HG03280 (cell line): ENCODE results near the gene TYW1B.
"Not testable (repeated sequence)": the region's sequence is repeated elsewhere in the genome, so short reads cannot be mapped to it uniquely, and the experiment has no call there.

Experiments
- ATAC-seq: cut with Tn5 transposase; IDR thresholded peaks from one replicate; pipeline ENCODE4 v1.9.1; 2021; ENCODE audit warnings: mild to moderate bottlenecking, moderate library complexity; ENCODE audit not compliant: unreplicated experiment

The TYW1B gene

DNA sequence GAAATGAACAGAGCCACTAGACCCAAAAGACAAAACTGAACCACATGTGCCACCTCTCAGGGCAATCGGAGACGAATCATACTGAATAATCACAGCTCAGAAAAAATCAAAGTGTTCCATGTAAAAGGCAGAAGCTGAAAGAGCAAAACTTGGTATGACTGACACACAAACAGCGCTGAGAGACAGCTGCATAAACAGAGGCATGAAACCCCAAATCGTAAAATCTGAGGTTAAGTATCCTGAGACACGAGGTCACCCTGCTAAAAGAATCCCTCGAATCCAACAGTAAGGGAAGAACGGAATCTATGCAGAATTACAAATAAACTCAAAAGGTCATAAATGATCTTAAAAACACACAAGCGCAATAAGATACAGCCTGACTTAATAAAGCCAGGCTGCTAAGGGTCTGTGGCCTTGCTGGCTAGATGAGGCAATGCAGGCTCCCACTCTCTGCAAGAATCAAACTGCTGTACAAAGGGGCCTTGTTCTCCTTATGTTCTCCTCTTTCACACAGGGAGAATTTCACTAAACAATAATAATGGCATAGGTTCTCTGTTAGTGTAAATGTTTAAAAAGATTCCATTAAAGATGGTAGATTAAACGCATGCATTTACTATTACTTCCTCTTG is 247.7 kb downstream of the TYW1B start:
- not testable (repeated sequence) for ATAC-seq

DNA sequence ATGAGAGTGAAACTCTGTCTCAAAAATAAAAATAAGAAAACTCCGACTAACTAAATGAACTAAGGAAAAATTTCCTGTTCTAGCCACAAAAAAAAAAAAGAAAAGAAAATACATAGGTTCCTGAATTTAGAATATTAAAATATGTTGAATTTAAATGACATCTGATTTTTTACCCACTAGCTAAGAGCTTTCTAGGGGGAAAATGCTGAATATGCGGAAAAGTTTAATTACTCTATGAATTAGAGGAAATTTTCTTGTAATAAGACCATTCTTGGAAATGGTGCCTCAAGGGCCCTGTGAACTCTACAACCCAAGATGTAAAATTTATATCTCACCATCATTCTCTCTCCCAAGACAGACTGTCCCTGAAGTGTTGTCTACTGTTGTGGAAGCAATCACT is 250.9 kb downstream of the TYW1B start:
- no peak for ATAC-seq

DNA sequence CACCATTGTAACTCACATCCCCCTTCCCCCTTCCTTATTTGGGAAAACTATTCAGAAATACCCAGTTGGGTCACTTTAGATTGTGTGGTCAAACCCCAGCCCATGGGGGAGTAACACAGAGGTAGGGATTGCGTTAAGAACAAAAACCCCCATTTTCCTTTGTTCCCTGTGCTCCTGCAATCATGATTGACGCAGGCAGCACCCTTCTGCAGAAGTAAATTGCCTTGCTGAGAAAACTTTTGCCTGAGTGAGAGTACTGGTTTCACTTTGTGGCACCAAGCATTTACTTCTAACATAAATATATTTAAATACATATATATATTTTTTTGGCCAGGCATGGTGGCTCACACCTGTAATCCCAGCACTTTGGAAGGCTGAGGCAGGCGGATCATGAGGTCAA is 266.0 kb downstream of the TYW1B start:
- not testable (repeated sequence) for ATAC-seq

DNA sequence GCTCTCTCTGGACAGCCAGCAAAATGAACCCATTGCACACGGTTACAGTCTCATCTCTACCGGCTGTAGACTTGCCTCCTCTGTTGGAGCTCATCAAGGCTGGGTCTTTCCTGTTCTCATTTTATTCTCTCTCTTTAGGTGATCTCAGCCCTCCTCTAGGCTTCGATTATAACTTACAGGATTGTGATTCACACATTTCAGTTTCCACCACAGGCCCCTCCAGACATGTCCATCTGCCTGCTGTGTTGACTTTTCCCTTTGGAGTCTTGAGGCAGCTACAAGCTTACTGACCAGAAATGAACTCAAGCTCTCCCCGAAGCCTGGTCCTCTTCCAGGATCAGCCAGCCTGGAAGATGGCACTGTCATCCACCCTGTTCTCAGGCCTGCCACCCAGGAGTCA is 268.5 kb downstream of the TYW1B start:
- ATAC-seq = not testable (repeated sequence)

DNA sequence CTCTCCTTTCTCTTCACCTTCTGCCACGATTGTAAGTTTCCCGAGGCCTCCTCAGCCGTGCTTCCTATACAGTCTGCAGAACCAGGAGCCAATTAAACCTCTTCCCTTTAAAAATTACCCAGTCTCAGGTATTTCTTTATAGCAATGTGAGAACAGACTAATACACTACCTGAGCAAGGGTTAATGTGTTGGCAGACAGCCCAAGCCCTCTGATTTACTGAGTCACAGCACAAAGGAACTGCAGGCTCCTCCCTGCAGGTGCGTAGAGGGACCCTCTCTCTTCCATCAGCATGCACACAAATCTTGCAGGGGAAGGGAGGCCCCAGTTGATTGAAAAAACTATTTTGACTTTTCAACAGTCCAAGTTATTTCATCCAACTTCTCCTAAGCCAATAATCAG is 271.3 kb downstream of the TYW1B start:
- not testable (repeated sequence) for ATAC-seq

DNA sequence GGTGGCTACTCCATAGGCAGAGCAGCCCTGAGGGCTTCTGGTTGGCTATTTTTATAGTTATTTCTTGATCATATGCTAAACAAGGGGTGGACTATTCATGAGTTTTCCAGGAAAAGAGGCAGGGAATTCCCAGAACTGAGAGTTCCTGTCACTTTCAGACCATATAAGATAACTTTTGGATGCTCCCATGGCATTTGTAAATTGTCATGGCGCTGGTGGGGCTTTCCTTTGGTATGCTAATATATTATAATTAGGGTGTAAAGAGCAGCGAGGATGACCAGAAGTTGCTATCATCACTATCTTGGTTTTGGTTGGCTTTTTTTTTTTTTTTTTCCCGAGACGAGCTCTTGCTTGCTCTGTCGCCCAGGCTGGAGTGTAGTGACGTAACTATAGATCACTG is 272.8 kb downstream of the TYW1B start:
- not testable (repeated sequence) for ATAC-seq

DNA sequence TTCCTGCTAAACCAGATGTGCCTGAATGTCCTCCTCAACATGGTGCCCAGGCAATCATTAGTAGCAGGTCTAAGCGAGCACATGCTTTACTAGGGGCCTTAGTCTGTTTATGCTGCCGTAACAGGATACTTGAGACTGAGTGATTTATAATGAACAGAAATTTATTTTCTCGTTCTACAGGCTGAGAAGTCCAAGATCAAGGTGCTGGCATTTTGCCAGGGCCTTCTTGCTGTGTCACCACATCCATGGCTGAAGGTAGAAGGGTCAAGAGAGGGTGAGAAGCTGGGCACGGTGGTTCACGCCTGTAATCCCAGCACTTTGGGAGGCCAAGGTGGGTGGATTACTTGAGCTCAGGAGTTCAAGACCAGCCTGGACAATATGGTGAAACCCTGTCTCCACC is 273.6 kb downstream of the TYW1B start:
- ATAC-seq = not testable (repeated sequence)

DNA sequence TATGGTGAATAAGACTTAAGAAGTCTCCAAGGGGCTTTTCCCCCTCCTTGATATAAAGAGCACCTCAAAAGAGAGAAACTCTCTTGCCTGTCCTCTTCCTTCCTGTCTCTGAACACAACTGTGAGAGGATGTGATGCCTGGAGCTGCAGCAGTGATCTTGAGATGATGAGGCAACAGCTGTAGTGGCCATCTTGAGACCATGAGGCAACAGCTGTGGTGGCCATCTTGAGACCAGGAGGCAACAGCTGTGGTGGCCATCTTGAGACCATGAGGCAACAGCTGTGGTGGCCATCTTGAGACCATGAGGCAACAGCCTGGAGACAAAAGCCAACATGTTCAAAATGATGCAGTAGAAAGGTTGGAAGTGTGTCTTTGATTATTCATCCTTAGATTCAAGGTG is 277.5 kb downstream of the TYW1B start:
- not testable (repeated sequence) for ATAC-seq

DNA sequence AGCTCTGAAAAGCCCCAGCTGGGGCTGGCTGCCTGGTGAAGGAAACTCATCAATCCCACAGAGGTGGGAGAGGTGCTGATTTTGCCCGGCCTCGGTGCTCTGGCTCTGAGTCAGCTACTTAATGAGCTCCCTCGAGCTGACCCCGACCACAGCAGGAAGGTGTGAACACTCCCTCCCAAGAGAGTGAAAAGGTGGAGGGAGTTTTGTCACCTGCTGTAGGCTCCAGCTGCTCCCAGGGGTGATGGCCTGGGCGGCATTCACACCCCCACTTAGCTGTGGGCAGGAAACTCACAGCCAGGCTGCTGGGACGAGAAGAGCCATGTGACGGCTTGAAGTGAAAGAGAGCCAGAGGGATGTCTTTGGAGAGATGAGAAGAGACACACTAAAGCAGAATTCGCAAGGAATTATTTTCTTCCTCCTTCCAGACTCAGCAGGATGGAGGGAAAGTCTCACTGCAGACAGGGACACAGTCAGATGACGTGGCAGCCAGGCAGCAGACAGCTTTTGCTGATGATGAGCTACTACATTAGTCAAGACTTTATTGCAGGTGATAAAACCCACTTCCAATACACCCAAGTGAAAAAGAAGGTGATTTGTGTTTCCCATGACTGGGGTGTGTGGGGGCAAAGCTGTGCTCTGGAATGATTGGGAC is 281.3 kb downstream of the TYW1B start:
- ATAC-seq = not testable (repeated sequence)

DNA sequence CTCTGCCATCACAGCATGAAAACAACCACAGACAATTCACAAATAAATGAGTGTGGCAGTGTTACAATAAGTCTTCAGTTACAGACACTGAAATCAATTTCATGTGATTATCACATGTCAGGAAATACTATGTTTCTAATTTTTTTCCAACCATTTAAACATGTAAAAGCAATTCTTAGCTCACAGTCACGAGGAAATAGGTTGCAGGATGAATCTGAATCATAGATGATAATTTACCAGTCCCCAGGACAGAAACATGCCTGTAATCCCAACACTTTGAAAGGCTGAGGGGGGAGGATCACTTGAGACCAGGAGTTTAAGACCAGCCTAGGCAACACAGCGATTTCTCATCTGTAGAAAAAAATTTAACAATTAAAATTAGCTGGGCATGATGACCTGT is 283.5 kb downstream of the TYW1B start:
- not testable (repeated sequence) for ATAC-seq

DNA sequence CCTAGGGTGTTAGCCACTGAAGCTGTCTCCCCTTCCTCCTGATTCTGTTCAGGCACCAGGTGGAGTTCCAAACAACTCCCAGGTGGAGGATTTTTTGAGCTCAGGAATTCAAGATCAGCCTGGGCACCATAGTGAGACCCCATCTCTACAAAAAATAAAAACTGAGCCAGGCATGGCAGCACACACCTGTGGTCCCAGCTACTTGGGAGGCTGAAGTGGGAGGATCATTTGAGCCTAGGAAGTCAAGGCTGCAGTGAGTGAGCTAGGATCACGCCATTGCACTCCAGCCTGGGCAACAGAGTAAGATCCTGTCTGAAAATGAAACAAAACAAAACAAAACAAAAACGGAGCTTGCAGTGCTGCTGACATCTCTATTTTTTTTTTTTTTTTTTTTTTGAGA is 287.1 kb downstream of the TYW1B start:
- ATAC-seq = no peak

DNA sequence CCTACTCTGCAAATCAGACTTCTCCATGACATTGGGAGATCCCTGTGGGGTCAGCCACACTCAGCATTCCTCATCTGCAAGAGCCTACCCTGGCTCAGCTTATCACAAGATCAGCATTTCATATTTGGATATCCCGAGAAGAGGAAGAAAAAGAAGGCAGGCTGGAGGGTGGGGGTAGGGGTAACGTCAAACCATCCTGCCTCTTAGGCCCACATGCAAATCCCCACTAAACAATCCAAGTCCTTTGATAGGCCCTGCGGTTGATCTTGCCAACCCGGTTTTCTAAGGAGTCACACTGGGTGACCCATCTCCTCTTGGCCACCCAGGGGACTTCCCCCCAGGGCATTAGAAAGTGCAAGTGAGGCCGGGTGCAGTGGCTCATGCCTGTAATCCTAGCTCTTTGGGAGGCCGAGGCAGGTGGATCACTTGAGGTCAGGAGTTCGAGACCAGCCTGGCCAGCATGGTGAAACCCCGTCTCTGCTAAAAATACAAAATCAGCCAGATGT is 287.8 kb downstream of the TYW1B start:
- ATAC-seq = no peak

DNA sequence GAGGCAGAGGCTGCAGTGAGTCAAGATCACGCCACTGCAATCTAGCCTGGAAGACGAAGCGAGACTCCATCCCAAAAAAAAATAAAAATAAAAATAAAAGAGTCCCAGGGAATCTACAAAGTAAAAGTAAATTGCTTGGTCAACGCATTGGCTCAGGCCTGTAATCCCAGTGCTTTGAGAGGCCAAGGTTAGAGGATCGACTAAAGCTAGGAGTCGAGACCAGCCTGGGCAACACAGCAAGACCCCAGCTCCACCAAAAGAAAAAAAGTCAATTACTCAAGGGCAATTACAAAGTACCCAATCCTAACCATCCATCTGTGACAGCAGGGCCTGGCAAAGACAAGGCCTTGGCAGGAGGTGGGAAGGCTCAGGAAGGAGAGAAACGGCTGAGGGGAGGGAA is 288.3 kb downstream of the TYW1B start:
- no peak for ATAC-seq

DNA sequence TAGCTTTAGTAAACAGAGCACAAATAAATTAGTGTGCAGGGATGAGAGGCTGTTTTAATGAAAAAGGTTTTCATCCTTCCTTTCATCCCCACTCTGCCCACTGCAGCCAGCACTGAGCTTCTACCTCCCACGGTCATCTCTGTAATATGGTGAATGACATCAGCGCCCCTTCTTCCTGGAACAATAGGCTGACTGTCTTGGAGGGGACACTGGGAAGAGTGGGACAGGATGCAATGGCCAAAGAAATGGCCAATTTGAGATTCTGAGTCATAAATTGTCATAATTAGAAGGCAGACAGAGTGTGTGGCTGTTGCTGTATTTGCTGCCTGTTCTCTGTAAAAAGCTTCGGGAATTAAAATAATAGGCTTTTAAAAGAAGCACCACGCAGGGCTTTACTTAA is 289.1 kb downstream of the TYW1B start:
- ATAC-seq = no peak

DNA sequence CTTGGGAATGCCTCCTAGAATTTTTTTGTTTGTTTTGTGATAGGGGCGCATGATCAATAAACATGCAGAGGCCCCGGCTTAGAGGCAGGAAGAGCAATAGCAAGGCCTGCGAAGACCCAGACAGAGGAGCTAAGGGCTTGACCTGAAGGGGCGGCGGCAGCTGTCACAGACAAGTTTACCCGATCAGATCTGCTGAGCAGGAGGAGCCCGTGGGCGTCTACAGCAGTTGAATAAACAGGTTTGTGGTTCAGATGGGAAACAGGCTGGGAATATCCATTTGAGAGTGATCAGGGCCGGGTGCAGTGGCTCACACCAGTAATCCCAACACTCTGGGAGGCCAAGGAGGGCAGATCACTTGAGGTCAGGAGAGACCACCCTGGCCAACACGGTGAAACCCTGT is 289.9 kb downstream of the TYW1B start:
- no peak for ATAC-seq

DNA sequence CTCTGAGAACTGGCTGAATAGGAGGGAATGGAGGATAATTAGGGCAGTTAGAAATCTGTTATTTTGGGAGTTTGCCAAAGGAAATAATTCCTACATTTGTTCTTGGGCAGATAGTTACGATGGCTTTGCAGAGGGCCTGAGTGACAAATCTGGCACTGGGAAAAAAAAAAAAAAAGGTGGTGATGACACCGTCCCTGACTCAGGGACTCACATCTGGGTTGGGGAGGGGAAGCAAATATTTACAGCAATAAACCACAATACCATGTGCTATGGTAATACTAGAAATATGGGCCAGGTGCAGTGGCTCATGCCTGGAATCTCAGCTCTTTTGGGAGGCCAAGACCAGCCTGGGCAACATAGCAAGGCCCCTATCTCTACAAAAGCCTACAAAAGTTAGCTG is 292.0 kb downstream of the TYW1B start:
- not testable (repeated sequence) for ATAC-seq

DNA sequence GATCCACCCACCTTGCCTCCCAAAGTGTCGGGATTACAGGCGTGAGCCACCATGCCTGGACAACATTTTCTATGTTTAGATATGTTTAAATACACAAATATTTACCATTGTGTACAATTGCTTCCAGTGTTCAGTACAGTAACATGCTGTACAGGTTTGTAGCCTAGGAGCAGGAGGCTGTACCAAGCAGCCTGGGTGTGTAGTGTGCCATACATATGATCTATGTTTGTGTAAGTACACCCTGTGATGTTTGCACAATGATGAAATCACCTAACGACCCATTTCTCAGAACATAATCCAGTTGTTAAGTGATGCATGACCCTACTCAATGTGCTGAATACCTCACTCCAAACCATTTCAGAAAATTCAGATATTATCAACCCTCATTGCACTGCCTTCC is 297.0 kb downstream of the TYW1B start:
- ATAC-seq = not testable (repeated sequence)
